Progenitor cell of endocrine pancreas (in vitro differentiated cells): ENCODE data around the gene C20orf204. TPM values are rescaled to one million over a fixed set of nuclear protein-coding genes. Genes with fewer than 3 reads are reported as not detected.

ENCODE experiments used
- DNase-seq: peaks from one replicate; pipeline ENCODE4 v3.0.0; 2021; ENCODE audit warnings: low spot score; ENCODE audit not compliant: unreplicated experiment
- H3K27ac Mint-ChIP-seq: 2 replicates; pipeline ENCODE4 v1.8.0; 2021; ENCODE audit warnings: mild to moderate bottlenecking, moderate library complexity, mixed read lengths
- H3K27me3 Mint-ChIP-seq: 2 replicates; pipeline ENCODE4 v1.8.0; 2021; ENCODE audit warnings: mixed read lengths
- H3K36me3 Mint-ChIP-seq: 2 replicates; pipeline ENCODE4 v1.8.0; 2022; ENCODE audit warnings: mixed read lengths; ENCODE audit not compliant: insufficient read depth
- H3K4me1 Mint-ChIP-seq: 2 replicates; pipeline ENCODE4 v1.8.0; 2021; ENCODE audit warnings: low read depth, mixed read lengths
- H3K4me3 Mint-ChIP-seq: 2 replicates; pipeline ENCODE4 v1.8.0; 2021; ENCODE audit warnings: low read depth, mild to moderate bottlenecking, moderate library complexity, mixed read lengths
- H3K9me3 Mint-ChIP-seq: 2 replicates; pipeline ENCODE4 v1.8.0; 2021; ENCODE audit warnings: low read depth, mixed read lengths
- CTCF ChIP-seq: fragments of 200-600 bp; sonication (generic); IDR thresholded peaks from one replicate; pipeline ENCODE4 v1.5.0; 2021; ENCODE audit warnings: antibody characterized with exemption, mild to moderate bottlenecking; ENCODE audit not compliant: unreplicated experiment
- total RNA-seq: library from RNA; stranded (reverse); gene quantifications from 2 replicates; pipeline ENCODE4 v1.2.1, GENCODE V29; 2021

Gene C20orf204
- total RNA-seq, 1 donor from 2014 or later: 3.3 TPM

GRCh38 chr20:64029293-64030117 lies 6.5 kb upstream of the C20orf204 start:
- H3K9me3 Mint-ChIP-seq: no peaks in the 10 kb centered on the region
- H3K4me3 Mint-ChIP-seq: no peak overlapping the region
- H3K27me3 Mint-ChIP-seq: no peaks in the 10 kb centered on the region
- peaks cover 22% of the 10 kb centered on the region for H3K36me3 Mint-ChIP-seq
- no peak for TF ChIP-seq CTCF
- H3K27ac Mint-ChIP-seq: no peak overlapping the region
- DNase-seq: no peak
- peaks cover 4% of the 10 kb centered on the region for H3K4me1 Mint-ChIP-seq

GRCh38 chr20:64030371-64031134 lies 5.4 kb upstream of the C20orf204 start:
- Mint-ChIP-seq H3K4me1 (peaks cover 8% of the 10 kb centered on the region), H3K27me3 (no peaks in the 10 kb centered on the region), H3K4me3 (no peak overlapping the region), H3K36me3 (peaks cover 22% of the 10 kb centered on the region), H3K9me3 (no peaks in the 10 kb centered on the region), H3K27ac (no peak overlapping the region)
- no peak for DNase-seq
- TF ChIP-seq CTCF: no peak

- Mint-ChIP-seq H3K4me3 (no peak overlapping the region), H3K27me3 (no peaks in the 10 kb centered on the region), H3K9me3 (no peaks in the 10 kb centered on the region), H3K36me3 (peaks cover 22% of the 10 kb centered on the region), H3K4me1 (peaks cover 17% of the 10 kb centered on the region), H3K27ac (no peak overlapping the region)
- no peak for DNase-seq
- TF ChIP-seq CTCF: no peak
These were observed 4.1 kb upstream of the C20orf204 start for GRCh38 chr20:64031822-64032314.

GRCh38 chr20:64032706-64033624 lies 3.0 kb upstream of the C20orf204 start:
- no peak for DNase-seq
- TF ChIP-seq CTCF: no peak
- H3K36me3 Mint-ChIP-seq: peaks cover 20% of the 10 kb centered on the region
- peaks cover 19% of the 10 kb centered on the region for H3K4me1 Mint-ChIP-seq
- no peak overlapping the region for H3K27ac Mint-ChIP-seq
- no peaks in the 10 kb centered on the region for H3K9me3 Mint-ChIP-seq
- H3K4me3 Mint-ChIP-seq: no peak overlapping the region
- H3K27me3 Mint-ChIP-seq: peaks cover 4% of the 10 kb centered on the region
